AG08395 (cell line): ENCODE measurements around the gene SNAP25.
A peak's percentile ranks its signal among the peaks of the same experiment; 100 is the strongest.

Source experiments
- DNase-seq: peaks from one replicate; pipeline ENCODE4 v3.0.0; 2012; ENCODE audit warnings: mixed read lengths, low spot score

SNAP25 gene

DNA sequence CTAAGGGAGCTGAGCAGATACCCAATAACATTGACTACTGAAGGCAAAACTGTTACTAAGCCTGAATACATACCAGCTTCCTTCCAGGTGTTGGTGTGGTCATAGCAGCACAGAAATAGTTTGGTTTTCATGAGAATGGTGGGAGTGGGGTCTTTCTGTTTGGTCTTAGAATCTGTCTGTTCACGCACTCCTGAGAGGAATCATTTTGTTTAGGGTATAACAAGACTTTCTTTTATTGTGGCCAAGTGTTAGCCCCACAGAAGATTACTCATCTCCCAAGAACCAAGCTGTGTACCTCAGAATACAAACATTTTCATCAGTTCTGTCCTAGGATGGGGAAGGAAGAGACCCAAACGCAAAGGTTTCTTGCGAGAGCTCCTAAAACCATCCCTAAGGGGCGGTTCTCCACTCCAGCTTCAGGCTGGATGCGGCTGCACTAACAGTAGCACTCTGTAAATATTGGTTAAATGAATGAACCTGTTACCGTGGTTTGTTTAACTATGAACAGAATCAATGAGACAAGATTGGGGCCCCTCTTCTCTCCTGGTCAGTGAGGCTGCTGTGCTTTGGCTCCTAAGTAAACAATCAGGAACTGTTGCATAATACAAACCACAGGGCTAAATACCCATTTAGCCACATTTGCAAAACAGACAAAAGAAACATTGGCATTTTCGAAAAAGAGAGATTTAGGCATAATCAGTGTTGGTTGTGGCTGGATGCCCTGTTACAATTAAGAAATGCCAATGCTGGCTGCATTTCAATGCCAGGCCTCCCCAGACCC lies 44.9 kb downstream of the SNAP25 start:
- peak; percentile 12 for DNase-seq

DNA sequence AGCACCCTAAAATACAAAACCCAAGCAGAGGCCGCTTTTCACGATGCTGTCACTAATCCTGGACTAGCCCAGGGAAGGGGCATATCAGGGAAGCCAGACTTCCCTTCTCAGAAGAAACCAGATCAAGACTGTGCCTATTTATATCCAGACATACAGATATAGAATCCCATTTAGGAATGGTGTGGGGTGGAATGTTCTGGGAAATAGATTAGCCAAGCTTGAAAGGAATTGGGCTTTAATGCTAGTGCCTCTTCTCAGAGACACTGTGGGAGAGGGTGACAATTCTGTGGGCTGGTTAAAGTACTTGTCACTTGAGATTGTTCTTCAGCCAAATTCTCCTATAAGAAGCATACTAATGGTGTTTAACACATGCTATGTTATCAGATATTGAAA lies 45.5 kb downstream of the SNAP25 start:
- no peak for DNase-seq

DNA sequence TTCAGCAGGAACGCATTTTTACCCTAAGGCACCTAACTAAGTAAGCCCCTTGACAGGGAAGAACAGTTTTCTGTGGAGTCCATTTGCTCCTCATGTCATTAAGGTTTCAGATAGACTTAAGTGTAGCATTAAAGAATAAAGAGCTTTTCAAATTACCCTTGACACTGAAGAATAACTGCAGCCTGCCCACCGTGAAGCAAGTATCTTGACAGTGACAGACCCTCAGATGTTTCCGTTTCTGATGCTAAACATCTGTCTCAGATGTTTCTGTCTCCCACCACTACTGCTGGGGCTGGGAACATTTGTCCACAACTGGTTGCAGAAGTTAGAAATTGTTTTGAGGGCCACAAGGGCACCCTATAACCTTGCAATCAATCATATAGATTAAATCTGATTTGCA lies 50.0 kb downstream of the SNAP25 start:
- DNase-seq: no peak

DNA sequence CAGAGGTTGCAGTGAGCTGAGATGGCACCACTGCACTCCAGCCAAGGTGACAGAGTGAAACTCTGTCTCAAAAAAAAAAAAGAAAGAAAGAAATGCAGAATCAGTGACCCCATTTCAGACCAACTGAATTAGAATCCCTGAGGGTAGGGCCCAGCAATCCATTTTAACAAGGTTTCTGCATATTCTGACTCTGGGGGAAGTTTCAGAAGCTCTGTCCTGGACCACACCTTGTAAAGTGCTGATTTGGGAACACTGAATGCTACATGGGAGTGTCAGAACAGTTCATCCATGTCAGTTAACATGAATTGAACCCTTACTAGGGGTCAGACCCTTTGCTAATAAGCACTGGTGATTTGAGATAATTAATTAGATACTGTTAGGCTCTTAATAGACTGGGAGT lies 52.0 kb downstream of the SNAP25 start:
- no peak for DNase-seq

DNA sequence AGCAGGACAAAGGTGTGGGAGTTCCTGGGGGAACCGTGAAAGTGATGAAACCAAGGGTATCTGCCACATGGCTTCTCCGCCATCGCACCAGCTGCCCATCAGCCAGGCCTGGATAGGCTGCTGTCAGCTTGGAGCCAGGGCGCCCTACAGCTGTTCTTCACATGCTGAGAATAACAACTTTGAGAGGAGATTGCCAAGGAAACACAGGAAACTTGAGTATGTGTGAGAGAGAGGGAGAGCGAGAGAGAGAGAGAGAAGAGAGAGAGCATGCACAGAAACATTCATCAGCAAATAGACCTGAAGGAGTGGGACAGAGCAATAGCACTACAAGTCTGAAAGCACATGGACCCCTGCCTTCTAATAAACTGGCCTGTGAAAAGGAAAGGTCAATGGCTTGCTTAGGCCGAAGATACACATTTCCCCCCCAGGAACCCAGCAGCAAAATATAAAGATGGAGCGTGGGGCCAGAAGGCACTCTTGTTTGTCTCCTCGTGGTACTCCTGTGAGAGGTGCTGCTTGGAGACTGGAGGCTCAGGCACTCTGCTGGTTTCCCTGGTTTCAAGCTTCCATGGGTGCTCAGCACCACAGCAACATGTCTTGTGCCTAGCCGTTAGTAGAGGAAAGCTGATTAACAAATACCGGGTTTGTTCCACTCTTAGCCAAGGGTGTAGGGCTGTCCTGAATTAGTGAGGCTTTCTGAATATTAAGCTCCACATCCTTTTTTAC lies 53.0 kb downstream of the SNAP25 start:
- DNase-seq: no peak

DNA sequence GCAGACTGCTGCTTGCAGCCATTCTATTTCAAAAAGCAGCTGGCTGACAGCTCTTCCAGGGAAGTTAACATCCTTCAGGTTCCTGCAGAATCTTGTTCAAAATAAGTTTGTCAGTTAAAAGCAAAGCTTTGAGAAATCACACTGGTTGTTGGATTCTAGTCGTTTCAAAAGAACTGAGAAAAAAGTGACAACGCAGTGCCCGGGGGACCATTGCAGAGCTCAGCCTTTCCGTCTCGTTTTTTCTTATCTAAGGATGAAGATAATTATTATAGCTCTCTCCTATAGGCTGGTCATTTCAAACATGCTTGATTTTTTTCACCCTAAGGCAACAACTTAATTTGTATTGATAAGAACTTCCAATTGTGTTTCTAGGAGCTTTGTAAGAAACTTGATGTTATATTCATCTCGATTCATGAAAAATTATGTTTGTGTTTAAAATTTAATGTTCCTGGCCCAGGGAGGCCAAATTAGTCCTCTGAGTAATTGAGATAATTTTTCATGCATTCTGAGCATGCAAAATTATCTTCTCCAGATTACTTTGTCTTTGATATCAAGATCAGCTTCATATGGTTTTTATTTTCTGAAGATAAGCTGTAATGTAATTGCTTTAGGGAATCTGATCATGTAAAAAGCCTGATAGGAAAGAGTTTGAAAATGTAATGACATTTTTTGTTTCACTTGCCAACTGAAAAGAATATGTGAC lies 58.4 kb downstream of the SNAP25 start:
- no peak for DNase-seq

DNA sequence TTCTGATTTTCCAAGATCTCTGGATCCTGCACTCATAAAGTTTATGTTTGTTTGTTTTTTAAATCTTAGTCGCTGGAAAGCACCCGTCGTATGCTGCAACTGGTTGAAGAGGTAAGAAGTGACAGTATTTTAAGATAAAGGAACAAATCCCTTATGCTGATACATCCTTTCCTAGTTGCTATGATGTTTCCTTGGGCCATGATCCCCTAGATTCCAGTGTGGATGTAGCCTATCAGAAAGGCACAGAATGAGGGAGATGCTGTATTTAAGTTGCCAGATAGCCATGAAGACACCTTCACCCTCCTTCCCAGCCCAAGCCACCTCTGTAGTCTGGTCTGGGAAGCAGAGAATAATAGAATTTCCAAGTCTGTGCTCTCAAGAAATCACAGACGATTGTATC lies 59.0 kb downstream of the SNAP25 start:
- DNase-seq: no peak

DNA sequence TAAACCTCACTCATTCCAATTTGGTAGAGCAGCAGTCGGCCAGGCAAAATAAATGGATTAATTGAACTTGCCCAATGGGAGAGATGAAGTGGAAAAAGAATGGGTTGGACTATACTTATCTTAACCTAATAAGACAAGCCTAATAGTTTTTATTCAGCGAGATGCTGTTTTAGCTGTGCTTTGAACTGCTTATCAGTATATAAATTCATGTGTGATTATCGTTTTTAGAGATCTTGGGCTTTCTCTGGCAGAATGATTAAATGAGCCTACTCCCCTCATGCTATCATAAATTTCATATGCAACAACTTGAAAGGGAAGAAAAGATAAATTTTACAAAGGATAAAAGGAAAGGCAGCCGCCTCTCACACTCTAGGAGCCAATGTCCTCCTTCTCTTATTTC lies 59.8 kb downstream of the SNAP25 start:
- DNase-seq: no peak

DNA sequence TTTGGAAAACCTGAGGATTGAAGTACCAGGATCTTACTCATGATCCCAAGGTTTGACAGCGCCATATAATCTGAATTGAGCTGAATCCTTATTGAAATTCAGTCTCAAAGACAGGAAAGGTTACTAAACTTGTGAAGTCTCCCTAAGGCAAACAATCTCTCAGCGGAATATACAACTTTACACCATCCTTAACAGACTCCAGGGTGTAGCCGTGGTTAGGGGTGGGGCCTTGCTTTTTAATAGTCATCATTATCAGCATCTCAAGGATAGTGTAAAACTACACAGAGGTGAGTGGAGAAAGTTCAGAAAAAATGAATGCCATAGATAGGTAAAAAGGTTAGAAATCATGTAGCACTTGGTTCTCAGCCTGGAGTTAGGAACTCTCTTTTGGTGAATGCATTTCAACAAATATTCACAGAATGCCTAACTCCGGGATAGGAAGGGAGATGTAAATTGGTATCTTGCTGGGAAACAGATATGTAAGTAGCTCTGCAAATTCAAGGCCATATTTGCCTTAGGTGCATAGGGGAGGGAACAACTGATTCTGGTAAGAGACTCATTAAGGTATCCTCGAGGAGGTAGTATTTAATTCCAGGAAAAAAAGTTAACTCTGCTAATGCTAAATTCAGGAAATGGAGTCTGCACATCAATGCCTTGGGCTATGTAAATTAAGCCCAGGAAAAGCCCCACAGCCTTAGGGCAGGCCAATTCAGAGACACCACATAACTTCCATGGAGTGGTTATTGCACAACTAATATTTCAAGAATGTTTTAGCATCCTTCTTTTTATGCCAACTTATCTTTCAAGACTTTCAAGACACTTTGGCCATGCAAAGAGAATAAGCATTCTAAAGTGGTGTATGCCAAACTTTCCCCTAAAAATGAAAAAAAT lies 61.6 kb downstream of the SNAP25 start:
- peak; percentile 41 for DNase-seq

DNA sequence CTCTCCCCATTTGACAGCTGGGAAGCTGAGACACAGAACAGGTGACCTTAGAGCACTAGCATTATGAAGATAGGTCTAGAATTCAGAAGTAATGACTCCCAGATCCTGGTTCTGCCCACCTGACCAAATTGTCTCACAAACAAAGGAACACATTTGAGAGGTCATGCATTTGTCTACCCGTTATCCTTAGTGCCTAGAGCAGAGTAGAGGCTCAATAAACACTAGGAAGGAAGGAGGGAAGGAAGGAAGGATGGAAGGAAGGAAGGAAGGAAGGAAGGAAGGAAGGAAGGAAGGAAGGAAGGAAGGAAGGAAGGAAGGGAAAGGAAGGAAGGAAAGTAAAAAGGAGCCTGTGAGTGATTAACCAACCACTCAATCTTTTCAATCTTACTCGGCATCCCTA lies 63.3 kb downstream of the SNAP25 start:
- DNase-seq: no peak

DNA sequence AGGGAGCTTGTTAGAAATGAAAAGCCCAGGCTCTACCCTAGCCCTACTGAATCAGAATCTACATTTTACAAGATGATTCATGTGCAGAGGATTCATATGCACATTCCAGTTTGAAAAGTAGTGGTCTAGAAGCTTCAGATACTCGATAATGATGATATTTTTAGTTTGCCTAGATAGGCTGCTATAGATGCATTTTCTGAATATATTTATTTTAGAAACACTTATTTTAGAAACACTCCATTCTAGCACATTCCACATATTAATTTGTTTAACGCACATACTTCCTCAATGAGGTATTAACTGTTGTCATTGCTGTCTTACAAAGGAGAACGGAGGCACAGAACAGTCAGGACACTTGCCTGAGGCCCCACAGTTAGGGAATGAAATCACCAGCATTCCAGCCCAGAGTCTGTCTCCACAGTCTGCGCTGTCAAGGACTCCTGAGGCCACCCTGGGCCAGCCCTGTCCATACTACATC lies 64.4 kb downstream of the SNAP25 start:
- DNase-seq: peak; percentile 65

DNA sequence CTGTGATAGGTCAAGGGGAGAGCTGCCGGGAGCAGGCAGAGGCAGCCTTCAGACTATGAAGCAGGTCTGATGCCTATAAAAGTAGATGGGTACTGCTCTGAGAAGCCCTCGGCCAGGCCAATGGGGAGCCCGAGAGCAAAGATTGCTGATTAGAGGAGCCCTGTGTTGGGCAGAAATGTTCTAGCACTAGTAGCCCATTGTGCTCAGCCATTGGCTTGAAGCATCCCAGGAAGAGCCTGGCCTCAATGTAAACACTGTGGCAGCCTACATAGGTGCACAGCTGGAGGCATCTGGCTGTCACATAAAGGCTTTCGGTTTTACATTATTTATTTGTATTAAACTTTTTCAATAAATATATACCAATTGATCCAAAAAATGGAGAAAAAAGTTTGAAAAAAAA lies 67.7 kb downstream of the SNAP25 start:
- no peak for DNase-seq

DNA sequence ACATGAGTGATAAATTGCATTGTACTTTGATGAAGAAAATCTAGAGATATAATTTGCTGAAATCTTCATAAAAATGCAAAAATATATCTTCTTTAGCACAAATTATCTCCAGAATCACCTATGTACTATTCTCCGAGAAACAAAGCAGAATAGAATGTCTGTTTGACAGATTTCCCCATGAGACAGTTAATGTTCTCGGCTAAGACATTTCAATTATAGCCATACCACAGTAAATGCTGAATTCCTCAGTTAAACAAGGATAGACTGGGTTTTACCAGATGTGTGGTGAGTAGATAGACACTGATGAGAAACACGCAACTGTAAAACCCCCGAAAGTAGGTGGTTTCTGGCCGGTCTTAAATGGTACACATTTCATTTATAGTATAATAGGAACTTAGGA lies 69.8 kb downstream of the SNAP25 start:
- DNase-seq: no peak

DNA sequence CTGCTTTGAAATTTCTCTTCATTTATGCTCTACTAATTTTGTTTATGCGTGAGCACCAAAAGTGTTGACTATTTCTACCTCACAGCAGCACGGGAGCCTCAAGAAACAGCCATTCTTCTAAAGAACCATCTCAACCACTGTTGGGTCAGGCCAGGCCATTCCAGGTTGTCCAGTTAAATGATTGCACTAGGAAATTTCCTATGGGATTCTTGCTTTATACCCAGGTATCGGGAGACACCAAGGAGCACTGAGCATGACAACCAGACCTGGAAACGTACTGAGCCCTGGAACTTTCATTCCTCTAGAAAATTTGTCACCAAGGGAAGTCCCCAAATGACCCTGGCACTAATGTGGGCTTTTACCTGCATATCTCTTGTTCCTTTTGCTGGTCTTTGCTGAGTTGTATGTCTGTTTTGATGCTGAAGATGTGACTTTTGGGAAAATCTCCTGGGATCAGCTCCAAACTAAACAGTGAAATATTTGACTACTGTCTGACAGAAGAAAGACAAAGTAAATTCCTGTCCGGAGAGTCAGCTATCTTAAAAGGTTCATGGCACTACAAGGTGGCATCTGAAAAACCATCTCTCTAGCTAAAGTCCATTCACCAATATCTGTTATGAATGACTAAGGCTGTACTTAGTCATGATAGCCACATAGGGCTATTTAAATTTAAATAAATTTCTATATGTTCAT lies 70.5 kb downstream of the SNAP25 start:
- DNase-seq: no peak

DNA sequence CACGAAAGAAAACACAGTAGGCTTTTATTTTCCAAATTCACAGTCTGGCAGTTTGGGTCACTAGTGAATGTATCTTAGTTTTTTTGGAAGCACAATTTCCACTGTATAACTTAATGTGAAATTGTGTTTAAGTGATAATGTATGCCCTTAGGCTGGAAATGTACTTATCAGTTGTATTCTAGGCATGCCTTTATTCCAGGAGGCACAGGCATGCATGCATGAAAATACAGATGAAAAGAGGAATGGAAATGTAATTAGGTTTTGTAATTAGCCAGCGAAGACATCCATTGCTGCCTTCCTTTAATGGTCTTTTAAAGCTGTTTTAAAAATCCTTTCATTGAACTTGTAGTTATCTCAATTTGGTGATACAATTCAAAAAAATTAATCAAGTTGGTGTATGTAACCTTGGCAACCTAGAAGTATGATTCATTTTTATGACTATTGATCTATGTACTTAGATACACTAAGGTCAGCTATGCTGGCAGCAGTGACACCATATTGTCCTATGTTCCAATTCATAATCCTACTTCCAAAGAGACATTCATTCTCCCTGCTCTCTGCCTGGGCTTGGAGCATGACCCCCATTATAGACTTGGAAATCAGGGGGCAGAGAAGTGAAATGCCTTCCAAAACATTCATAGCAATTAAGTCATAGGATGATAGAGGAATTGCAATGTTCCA lies 73.1 kb downstream of the SNAP25 start:
- no peak for DNase-seq

DNA sequence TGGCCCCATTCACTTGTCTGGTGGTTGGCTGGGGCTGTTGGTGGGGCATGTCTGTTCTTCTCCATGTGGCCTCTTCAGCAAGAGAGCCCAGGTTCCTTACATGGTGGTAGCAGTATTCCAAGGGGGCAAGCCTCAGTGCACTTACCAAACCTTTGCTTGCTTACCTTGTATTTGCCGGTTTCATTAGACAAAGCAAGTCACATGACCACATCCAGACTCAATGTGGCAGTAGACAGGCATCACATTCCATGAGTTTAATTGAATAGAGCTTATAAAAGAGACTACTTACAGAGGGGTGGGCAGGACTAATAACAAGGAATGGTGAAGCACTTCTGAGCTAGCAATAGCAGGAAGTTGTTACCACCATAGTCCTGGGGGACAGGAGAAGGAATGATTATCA lies 78.6 kb downstream of the SNAP25 start:
- no peak for DNase-seq

DNA sequence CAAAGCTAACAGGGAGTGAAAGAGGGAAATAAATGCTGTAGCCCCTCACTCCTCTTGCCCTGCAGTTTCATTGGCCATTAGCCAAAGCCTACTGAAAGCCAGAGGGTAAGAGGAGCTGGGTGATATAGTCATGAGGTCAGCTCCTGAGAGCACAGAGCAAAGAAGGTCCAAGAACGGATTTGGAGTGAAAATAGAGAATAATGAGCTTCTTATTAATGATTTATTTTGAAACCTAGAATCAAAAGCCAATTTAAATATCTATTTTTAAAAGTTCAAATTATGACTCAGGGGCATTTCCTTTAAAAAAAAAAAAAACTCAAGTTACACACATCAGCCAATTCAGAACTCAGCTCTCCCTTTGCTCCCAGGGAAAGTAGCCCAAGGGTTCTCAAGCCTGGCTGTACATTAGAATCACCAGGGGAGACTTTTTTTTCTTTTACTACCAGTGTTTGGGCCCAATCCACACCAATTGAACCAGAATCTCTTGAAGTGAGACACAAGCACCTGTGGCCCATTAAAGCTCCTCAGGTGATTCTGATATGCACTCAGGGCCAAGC lies 79.1 kb downstream of the SNAP25 start:
- peak; percentile 18 for DNase-seq

DNA sequence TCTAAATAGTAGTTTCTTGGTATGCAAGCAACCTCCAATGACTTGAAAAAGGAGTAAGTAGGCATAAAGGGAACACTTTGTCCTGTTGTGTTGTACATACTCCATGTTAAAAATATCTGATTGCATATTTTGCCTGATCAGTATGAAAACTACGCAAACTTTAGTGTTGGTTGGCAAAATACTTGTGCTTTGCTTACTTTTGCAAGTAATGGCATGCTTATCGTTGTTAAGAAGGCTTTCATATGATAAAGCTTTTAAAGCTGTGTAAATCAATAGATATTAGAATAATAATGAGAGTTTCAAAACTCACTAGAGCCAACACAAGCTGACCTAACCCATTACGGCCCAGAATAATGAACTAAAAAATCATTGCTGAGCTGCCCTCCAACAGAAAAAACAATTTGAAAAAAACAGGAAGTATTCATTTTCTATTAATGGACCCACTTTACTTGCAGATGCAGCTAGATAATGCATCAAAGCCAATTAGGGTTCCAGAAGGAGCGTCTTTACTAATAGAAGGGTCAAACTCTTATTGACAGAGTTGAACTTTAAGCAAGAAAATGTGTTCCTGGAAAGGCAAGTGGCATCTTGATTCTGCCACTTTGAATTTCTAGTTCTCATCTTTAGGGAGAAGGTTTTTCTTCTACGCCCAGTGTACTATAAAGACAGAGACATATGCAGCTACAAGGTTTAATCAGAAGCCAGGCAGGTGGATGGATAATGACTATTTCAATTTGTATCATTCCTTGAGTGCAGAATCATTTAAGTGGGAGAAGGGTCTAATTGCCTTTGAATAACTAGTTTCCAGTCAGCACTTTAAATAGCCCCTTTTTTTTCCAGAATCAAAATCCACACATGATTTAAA lies 82.2 kb downstream of the SNAP25 start:
- no peak for DNase-seq

DNA sequence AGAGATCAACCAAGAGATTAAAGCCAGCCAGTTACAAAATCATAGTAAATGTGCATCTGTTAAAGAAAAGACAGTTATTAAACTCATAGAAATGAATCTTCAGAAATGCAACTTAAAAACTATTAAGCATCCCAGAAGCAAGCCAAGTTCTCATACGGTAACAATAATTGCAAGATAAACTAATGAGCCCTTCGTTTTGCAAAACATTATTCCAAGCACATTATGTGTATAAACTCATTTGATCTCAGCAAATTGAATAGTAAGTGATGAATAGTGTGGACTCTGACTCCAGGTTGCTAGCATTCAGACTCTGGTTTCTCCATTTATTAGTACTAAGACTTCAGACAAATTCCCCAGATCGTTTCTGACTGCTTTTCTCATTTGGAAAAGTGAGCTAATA lies 85.2 kb downstream of the SNAP25 start:
- DNase-seq: no peak
